Right lobe of liver (tissue), 4 donors: ENCODE data around the gene SLC6A7.

Source experiments
- POLR2A ChIP-seq: fragments of 450-650 bp; IDR thresholded peaks from one replicate; pipeline ENCODE4 v1.6.1; 2017; ENCODE audit warnings: antibody characterized with exemption, mild to moderate bottlenecking
- TF ChIP-seq, protein P1 (sequence below), 4 donors: fragments of 200-600 bp in 3 of 4; fragments of 450-650 bp in 1 of 4; IDR thresholded peaks; one replicate each; pipeline versions ENCODE4 v1.5.1 to v1.8.0; 2016 to 2022; ENCODE audit warnings: antibody characterized with exemption in 4 of 4, mild to moderate bottlenecking in 2 of 4
- donor health status: DM: no; HTN: no; CAD: no.
- donor health status: DM: no; HTN: no; CAD: no.
- donor health status: DM: no; HTN: yes; CAD: no.

DNA sequence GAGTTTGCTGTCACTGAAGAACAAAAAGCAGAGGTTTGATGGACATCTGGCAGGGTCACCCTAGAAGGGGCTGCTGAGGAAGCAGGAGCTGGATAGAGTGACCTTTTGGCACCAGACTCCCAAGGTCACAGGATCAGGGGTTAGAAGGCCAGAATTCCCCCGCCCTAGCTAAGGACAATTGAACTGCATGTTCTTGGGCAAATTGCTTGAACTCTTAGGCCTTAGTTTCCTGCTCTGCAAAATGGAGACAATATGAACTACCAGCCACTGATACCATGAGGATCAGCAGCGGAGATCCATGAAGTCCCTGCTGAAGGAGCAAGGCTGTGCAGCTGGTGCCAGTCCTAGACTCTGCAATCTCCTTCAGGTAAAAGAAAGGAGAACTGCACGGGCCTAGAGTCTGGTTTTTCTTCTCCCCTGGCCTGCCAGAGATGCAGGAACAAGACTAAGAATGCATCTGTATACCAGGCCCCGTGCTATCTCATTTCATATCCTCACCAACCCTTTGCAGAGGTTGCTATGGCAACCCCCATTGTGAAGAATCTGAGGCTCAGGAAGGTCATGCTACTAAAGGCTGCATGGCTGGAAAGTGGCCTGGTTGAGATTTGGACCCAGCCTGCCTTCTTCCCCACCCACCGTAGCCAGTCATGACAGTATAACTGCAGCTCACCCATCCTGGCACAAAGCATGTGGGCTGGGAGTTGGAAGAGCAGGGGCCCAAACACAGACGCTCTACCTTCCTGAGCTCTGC is 66.0 kb downstream of the SLC6A7 start:
- TF ChIP-seq POLR2A: no peak
- TF ChIP-seq, protein P1, sequence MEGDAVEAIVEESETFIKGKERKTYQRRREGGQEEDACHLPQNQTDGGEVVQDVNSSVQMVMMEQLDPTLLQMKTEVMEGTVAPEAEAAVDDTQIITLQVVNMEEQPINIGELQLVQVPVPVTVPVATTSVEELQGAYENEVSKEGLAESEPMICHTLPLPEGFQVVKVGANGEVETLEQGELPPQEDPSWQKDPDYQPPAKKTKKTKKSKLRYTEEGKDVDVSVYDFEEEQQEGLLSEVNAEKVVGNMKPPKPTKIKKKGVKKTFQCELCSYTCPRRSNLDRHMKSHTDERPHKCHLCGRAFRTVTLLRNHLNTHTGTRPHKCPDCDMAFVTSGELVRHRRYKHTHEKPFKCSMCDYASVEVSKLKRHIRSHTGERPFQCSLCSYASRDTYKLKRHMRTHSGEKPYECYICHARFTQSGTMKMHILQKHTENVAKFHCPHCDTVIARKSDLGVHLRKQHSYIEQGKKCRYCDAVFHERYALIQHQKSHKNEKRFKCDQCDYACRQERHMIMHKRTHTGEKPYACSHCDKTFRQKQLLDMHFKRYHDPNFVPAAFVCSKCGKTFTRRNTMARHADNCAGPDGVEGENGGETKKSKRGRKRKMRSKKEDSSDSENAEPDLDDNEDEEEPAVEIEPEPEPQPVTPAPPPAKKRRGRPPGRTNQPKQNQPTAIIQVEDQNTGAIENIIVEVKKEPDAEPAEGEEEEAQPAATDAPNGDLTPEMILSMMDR (IDR thresholded peaks at IDR 0.05): no peak
